ELF-1 (cell line): ENCODE measurements around the gene ZFP36L2.

Experiments
- DNase-seq: peaks from one replicate; pipeline ENCODE4 v3.0.0-alpha.2; 2016; ENCODE audit warnings: low read depth, low spot score

Gene ZFP36L2, protein sequence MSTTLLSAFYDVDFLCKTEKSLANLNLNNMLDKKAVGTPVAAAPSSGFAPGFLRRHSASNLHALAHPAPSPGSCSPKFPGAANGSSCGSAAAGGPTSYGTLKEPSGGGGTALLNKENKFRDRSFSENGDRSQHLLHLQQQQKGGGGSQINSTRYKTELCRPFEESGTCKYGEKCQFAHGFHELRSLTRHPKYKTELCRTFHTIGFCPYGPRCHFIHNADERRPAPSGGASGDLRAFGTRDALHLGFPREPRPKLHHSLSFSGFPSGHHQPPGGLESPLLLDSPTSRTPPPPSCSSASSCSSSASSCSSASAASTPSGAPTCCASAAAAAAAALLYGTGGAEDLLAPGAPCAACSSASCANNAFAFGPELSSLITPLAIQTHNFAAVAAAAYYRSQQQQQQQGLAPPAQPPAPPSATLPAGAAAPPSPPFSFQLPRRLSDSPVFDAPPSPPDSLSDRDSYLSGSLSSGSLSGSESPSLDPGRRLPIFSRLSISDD

DNA sequence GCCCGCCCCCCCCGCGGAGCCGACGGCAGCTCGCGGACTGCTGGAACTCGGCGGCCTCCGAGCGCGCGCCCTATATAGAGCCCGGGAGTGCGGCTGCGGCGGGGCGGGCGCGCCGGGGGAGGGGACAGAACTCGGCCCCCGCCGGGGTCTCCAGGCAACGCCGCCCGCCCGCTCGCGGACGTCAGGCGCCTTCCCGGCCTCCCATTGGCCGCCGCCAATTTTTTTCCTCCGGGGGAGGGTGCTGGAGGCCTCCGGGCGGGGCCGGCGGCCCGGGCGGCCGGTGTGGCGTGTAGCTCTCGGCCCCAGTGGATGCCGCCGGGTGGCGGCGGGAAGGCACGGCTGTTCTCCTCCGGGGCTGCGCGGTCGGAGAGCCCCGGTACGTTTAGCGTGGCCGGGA is at the start of gene ZFP36L2:
TSS of gene ZFP36L2 (minus strand) at position 49 of the 397 bp plus-strand sequence. CDS start 291 bp downstream, outside the sequence.
- peak; percentile 94 for DNase-seq

DNA sequence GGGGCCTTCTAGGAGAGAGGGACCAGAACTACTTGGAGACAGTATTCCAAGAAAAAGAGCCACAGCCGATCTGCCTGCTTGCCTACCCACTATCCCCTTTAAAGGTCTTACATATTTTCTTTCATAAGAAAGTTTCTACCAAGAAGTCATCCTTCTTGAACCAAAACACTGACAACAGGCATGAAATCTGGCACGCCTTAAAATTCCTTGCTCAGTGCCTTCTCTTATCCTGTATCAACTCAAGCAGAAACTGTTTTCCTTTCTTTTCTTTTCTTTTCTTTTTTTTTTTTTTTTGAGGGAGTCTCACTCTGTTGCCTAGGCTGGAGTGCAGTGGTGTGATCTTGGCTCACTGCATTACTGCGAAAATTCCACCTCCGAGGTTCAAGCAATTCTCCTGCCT is 48.3 kb upstream of the ZFP36L2 start:
- DNase-seq, result no peak

DNA sequence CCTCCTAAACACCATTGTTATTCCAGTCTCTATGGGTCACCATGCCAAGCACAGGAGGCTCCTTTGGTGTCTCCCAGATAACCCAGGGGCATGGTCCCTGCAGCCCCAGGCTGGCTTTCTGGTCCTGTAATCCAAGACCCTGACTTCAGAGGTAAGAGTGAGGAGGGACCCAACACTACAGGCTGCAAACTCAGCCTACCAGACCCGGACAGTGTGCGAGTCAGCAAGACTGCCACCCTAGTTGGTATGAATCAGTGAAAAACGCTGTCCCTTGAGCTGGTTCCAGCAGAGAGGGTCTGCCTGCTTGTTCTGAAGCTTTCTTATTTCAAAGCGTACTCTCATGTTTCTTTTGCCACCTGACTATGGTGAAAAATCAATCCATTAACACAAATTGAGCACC is 47.6 kb upstream of the ZFP36L2 start:
- no peak for DNase-seq

DNA sequence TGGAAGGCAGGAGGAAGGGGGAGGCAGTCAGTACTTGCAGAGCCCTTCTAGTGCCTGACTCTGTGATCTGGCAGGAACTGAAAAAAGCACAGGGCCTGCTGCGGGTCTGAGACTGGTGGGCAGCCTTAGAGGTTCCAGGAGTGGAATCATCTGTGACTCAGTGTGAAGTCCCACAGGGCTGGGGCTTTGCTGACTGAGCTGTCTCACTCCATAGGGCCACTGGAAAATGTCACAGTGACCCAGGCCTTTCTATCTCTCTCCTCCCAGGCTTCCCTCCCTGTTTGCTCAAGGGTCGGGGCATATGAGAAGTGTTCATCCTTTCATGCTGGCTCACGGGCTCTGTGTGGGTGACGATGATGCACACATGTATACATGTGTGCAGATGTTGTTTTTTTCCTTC is 47.1 kb upstream of the ZFP36L2 start:
- DNase-seq, result peak; percentile 35

DNA sequence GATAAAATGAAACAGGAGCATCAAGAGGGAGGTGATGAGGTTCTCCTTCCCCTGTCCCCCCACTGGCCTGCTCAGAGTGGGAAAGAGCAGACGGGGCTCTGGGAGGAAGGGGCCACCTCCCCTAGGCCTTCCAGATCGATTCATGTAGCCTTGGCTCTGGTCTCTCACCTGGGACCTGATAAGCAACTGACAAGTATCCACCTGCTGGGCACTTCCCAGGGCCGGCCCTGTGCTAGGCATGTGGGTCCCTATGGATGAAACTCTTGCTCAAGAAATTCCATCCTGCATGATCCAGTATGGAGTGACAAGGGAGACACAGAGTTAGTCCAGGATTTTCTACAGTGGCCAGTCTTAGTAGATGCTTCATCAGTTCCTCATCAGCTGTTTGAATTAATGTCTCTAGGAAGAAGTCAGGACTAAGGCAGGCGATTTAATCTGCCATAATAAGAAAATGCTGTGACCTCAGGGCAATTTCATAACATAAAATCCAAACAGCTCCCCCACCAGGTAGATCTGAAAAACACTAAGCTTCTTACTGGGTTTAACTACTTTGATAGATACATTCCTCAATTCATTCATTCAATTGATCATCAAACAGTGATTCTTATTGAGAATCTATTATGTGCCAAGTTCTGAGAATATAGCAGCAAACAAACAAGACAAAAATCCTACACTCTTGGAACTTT is 44.7 kb upstream of the ZFP36L2 start:
- DNase-seq, result no peak

DNA sequence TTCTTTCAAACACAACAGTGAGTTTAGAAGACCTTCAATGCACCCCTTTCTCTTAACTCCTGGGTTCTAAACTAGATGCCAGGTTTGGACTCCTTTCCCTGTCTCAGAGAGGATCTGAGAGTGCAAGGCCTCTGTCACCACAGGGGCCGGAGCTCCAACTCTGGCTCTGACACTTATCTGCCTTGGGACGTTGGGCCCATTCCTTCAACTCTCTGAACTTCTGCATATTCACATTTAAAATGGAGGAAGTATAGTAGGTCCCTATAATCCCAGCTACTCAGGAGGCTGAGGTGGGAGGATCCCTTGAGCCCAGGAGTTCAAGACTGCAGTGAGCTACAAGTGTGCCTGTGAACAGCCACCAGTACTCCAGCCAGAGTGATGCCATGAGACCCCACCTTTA is 44.1 kb upstream of the ZFP36L2 start:
- no peak for DNase-seq

DNA sequence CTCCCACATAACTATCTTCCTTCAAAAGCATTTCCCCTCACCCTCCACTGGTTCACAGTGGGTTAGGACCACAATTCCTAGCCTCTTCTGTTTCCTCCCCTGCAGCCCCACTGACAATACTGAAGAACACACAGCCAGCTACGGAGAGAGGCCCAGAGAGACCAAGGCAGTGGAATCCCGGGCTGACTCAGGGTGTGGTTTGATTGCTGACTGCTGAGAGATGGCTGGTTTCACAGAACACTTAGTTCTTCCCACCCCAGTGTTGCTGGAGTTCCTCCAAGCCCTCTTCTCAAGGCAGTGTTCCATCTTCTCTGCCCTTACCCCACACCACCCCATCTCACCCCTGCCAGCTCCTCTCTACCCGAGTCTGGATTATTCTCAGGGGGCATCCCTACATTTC is 43.3 kb upstream of the ZFP36L2 start:
- DNase-seq, result no peak

DNA sequence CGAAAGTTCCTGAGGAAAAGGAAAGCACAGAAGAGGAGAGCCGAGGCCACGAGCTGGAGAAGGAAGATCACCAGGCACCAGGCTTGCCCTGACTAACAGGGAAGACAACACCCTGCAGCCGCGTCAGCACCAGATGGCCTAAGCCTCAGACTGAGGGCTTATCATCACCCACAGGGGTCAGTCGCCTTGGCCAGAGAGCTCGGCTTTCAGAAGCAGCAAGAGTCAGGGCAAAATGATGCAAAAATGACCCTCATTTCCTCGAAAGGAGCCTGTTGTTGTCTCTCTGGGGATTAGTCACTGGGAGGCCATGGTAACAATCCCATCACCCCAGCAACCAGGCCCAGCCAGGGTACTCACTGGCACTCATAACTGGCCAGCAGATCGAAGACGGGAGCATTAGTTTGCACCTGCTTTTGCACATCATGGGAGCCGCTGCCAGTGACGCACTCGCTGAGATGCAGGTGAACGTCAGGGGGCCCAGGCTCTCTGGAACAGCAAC is 42.7 kb upstream of the ZFP36L2 start:
- DNase-seq, result peak; percentile 58

DNA sequence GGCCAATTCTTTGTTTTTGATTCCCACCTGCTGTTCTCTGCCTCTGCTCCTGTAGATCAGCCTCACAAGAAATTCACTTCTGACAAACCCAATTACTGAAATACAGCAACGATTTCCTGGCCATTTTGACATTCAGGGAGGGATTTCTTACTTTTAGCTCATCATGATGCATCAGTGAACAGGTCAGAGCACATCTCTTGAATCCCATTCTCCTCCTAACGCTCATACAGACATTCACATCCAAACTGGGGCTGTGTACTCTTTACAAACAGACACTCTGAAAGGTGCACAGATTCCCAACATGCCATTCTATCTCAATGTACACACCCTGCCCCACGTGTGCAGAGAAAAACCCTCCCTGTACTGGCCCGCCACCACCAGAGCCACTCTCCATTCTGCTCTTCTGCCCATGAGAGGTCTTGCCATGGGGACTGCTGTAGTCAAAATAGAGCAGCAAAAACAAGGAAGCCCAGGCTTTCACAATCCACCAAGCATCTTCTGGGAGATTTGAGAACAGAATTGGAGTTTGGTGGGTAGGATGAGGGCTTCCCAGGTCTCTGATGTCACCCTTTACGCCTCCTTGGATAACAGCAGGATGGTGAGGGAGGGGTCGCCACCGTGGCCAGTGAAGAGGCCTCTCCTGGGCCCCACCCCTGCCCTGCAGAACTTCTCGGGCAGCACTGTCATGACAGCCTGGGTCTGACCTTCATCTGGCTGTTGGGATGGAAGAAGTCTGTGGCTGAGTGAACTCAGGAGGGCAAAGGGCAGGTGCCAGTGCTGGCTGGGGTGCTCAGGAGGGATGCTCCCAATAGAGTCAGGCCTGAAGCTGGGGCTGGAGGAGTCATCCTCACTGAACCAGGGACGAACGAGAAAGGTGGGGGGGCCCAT is 41.9 kb upstream of the ZFP36L2 start:
- no peak for DNase-seq

DNA sequence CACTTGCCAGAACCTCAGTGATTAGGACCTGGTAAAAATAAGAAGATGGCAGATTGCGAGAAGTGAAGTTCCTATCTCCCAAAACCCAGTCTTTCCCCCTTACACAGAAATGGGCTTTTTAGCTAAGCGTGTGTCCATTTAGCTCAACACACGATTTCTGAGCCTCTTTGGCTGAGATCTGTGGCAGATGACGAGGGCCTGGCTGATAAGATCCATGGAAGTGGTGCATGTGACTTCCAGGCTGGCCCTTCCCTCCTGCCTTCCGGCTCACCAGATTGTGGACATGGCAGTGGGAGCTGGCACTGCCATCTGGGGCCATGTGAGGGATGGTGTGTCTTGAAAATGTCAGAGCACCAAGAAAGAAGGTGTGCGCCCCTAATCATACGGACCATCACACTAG is 41.0 kb upstream of the ZFP36L2 start:
- no peak for DNase-seq

DNA sequence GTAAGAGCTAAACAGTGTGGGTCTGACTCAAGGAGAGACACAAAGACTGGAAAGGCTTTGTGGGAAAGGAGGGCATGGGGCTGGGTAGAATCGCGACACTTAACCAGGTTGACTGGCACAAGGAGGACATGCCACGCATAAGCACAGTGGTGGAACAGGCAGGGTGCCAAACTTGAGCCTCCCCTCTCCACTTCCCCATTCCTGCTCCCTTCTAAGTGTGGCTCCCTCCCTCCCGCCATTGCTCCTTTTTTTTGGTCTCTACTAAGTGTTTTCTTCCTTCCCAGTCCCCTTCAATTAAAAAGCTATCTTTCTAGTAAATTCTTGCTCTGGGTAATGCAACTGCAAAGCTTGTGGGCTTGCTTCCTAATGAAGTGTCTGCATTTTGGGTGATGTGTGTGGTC is 40.3 kb upstream of the ZFP36L2 start:
- DNase-seq, result no peak

DNA sequence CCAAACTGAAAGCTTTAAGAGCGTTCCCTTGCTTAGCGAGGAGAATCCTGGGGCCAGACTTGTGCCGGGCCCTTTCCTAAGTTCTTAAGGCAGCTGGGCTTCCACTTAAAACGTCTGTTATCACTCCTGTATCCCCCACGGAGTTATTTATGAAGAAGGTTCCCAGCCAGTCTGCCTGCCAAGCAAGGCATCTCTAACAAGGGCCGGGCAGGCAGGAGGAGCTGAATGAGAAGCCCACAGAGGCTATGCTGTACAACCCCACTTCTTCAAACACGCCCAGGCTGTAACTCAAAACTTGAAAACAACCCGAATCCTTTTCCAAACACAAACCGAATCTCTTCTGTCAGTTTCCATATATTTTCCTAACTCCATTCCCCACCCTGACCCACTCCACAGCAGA is 39.0 kb upstream of the ZFP36L2 start:
- no peak for DNase-seq

DNA sequence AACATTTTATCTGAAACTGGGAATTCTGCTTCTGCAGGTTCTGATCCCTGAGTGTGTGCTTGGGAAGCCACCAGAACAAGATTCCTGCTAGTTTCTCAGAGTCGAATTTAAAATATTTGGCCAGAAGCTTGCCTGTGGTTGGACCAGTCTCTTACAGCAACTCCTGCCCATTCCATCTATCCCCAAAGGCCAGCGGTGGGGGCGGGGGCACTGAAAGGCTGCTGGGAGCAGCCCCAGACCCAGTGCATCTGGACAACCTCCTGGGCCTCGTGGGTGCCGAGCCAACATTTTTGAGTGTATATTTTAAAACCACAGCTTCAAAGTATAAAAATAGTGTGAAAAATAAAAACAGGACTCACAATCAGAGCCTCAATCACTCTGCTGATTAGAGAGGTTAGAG is 38.6 kb upstream of the ZFP36L2 start:
- DNase-seq, result no peak

DNA sequence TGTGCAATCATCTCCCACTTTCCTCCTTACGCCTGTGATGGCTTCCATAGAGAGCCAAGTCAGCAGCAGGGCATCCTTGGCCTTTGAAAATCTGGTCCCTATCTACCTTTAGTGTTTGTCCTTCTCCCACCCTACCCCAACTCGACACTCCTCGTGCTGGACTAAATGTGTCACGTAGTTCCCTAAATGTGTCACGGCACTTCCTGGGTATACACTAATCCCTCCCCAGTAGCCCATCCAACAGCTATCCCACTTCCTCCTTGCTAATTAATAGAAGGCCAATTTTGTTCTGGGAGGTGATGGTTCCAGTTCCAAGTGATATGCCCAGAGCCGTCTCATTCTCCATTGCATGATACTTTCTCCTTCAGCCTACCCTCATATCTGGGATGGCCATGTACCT is 36.5 kb upstream of the ZFP36L2 start:
- DNase-seq, result no peak

DNA sequence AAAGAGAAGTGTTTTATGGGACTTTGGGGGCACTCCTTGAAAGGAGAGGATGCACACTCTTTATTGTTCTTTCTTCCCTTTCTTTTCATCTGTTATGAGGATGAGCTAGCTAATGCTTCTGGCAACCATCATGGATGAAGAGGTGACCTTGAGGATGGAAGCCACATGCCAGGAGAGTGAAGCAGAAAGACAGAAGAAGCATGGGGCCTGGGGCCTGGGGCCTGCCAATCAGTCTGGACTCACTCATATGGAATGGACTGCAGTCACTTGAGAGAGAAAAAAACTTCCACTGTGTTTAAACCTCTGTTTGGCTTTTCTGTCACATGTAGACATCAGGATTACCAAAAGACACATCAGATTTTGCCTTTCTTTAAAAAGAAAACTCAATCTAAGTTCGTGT is 35.8 kb upstream of the ZFP36L2 start:
- no peak for DNase-seq

DNA sequence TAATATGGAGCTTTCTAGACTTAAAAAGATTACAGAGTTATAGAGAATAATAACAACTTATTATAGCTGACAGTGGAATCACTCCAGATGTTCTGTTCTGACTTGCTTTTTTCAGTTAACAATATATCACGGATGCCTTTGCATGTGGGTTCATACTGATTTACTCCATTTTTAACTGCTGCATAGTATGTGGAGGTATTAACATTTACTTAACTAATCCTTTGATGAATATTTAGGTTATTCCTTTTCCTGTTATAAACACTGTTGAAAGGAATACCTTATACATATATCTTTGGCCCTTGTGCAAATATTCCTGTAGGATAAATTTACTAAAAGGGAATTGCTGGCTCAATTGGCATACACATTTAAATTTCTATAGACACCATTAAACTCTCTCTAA is 33.1 kb upstream of the ZFP36L2 start:
- no peak for DNase-seq

DNA sequence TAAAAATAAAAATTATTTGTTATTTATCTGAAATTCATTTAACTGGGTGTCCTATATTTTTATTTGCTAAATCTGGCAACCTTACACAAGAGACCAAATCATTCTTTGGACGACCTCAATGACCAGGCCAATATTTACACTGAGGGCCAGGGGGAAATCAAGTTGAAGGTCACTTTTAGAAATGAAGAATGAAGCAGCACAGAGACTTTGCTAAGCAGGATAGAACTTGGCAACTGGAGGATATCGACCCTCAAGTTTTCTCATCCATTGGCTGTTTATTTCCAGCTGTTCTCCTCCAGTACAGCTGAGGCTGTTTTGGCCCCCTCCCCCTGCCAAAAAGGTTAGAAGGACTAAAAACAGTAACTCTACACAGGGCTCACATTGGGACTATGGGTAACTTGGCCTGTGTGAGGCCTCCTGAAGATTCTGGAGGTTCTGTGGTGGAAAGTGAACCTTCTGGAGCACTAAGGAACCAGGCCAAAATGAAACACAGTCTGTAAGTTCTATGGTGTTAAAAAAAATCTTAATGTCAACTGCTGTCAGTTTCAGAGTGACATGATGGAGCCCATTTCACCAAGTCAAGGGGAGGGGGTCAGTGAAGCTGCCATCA is 32.2 kb upstream of the ZFP36L2 start:
- no peak for DNase-seq

DNA sequence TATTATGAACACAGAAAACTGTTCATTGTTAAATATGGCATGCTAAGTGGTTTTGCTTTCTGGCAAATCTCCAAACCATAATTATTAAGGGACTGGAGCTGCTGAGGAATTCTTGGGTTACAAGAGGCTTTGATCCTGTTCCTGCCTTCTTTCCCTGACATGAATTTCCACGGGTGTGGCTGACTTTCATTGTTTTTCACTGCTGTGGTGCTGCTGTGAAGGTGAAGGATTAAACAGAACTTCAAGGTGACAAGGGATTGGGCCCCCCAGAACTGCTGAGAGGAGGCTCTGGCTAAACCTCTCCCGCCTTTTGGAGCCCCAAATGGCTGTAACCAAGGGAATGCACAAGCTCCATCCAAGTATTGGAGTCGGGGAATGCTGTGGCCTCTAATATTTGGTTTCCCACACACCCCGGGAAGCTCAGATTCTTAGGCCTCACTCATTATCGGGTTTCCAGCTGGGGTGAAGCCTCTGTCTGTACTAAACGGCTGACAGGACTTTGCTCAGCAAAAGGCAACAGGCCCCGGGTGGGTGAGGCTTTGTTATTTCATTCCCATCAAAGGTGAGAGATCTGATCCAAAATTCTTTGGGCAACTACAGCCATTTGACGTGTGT is 29.0 kb upstream of the ZFP36L2 start:
- DNase-seq, result no peak

DNA sequence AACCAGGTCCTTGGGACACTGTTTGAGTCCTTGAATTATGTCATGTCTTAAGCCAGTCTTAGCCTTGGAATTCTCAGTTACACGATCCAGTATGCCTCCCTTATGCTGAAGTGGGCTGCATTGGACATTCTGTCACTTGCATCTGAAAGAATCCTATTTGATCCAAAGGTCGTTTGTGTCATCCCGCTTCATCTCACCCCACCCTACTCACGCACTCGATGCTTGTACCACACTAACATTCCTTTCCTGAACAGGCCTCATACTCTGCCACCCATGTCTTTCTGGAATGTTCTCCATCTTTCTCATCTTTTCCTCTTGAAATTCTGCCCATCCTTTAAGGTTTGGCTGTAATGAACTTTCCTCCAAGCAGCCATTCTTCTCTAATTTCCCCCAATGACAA is 27.9 kb upstream of the ZFP36L2 start:
- no peak for DNase-seq

DNA sequence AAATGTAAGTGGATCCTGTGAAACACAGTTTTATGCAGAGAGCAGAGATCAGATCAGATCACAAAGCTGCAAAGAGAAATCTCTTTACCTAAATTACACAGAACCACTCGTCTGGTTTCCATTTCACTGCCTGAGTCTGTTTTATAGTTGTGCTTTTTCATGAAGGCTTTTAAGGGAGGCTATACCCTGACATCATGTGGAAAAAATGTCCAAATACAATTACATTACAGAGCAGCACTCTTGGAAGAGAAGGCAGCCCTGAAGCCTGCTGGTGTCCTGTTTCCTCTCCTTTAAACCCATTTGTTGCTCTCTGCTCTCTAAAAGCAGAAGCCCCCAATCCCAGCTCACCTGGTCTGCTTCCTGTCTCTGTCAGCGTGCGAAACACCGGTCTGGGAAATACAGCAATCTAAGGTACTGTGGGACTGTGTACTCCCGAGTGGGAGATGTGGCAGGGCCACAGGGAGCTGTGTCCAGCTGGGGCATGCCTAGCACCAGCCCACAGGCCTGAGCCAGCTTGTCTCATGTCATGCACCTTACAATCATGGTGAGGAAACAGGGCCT is 24.8 kb upstream of the ZFP36L2 start:
- peak; percentile 64 for DNase-seq

DNA sequence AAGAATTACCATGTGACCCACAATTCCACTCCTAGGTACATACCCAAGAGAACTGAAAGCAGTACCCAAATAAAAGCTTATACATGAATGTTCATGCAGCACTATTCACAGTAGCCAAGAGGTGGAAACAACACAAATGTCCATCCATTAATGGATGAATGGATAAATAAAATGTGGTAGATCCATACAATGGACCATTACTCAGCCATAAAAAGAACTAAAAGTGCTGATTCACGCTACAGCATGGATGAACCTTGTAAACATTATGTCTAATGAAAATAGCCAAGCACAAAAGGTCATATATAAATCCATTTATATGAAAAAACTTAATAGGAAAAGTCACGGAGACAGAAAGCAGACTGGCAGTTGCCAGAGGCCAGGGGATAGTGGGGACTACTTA is 23.6 kb upstream of the ZFP36L2 start:
- DNase-seq, result no peak
